Glomerular endothelial cell (primary cell): Measurements from ENCODE around the gene CCSER1. TPM values are rescaled to one million over a fixed set of nuclear protein-coding genes. Genes with fewer than 3 reads are reported as not detected.
A peak's percentile ranks its signal among the peaks of the same experiment; 100 is the strongest.
"Not testable (repeated sequence)": the region's sequence is repeated elsewhere in the genome, so short reads cannot be mapped to it uniquely, and the experiment has no call there.

Experiments used
- DNase-seq: peaks from one replicate; pipeline ENCODE4 v3.0.0-alpha.2; 2011; ENCODE audit warnings: low read depth, low spot score; ENCODE audit errors: extremely low read depth
- total RNA-seq: library from RNA; depleted of rRNA; stranded (reverse); fragments of >200 nt; gene quantifications from 2 replicates; pipeline ENCODE4 v1.2.3, GENCODE V29; 2015

Gene CCSER1
- total RNA-seq, 1 donor from 2014 or later, result 0.35 TPM

- no peak for DNase-seq
These were observed 869.6 kb downstream of the CCSER1 start for GRCh38 chr4:90996813-90997212.

- no peak for DNase-seq
These were observed 888.7 kb downstream of the CCSER1 start for GRCh38 chr4:91015861-91016260.

- no peak for DNase-seq
These were observed 892.3 kb downstream of the CCSER1 start for GRCh38 chr4:91019513-91019912.

- no peak for DNase-seq
These were observed 898.3 kb downstream of the CCSER1 start for GRCh38 chr4:91025241-91026148.

DNA sequence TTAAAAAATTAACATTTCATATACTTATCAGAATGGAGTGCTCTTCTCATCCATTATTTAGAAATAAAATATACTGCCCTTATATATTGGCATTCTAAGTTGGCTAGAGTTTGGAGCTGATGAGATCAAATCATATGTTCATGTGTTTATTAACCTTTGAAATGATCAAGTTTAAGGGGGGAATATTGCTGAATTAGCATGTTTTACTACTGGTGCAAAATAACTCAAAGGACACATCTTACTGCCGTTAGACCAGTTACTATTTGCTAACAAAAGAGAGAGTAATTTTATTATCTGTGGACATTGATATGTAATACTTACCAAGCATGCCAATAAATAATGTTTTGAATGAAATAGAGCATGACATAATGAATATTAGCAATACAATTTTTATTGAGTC is 901.0 kb downstream of the CCSER1 start:
- DNase-seq, result no peak

- DNase-seq, result no peak
These were observed 904.6 kb downstream of the CCSER1 start for GRCh38 chr4:91031761-91032160.

DNA sequence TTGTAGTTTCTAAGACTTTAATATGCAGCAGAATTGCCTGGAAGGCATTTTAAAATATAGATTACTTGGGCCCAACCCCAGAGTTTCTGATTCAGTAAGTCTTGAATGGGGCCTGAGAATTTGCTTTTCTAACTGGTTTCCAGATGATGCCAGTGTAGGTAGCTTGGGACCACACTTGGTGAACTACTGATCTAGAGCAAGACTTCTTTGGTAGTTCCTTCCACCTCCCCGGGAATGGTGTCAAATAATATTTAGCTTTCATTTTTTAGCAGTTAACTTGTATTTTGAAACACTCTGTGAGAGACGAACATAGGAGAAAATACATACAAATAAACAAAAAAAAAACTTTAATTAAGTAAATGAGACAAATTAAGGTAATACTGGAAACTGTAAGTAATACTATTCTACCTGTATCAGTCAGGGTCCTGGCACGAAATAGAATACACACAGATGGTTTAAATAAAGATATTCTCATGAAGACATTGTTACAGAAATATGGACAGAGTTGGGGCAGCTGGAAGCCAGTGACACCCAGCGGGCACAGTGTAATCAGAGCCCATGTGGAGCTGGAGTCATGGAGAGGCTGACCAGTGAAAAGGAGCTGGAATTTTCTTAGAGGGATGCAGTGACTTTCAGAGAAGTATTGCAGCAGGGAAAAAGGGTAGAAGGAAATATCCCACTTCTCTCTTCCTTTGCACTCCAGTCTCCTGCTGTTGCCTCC is 905.7 kb downstream of the CCSER1 start:
- DNase-seq, result no peak

DNA sequence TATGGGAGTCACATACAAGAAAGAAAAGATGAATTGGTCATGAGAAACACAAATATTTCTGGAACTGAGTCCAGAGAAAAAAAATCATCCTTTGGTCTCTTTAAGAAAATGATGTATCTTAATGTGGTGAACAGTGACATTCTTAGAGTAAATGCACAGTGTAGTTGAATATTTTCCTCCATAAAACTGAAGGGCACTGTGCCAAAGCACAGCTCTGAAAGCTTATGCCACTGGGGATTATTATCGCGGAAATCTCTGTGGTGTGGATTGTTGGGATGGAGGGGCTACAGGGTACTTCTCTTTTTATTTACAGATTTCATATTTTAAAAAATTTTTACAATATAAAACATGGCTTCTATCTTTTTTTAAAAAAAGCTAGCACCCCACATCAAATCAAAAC is 908.1 kb downstream of the CCSER1 start:
- DNase-seq, result no peak

DNA sequence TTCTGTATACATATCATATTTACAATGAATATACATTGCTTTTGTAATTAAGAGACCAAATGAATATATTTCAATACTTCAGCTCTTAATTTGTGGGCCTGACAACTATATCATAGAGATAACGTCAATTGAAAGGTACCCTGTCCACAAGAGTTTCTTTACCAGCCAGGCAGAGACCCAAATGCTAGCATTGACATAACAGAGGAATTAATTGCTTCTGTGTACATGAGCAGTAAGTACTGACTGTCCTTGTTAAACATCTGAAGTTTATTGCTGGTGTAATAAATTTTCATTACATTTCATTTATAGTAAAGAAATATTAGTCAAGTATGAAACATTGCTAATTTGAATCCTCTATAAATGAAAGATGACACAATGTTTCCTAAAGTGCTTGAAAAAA is 910.8 kb downstream of the CCSER1 start:
- DNase-seq, result no peak

DNA sequence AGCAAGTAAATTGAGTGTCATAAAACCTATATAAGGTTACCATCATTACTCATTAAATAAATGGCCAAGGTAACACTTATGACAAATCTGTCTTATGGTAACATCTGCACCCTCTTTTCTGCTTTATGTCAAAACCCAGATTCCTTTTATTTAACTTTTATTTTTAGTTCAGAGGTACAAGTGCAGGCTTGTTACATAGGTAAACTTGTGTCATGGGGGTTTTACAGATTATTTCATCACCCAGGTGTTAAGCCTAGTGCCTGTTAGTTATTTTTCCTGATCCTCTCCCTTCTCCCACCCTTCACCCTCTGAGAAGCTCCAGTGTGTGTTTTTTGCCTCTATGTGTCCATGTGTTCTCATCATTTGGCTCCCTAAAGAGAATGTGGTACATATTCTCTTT is 930.7 kb downstream of the CCSER1 start:
- DNase-seq, result no peak

- no peak for DNase-seq
These were observed 931.2 kb downstream of the CCSER1 start for GRCh38 chr4:91058345-91058744.

GRCh38 chr4:91064157-91064853 is 937.1 kb downstream of the CCSER1 start:
- peak; percentile 18 for DNase-seq

- no peak for DNase-seq
These were observed 937.9 kb downstream of the CCSER1 start for GRCh38 chr4:91065117-91065516.

DNA sequence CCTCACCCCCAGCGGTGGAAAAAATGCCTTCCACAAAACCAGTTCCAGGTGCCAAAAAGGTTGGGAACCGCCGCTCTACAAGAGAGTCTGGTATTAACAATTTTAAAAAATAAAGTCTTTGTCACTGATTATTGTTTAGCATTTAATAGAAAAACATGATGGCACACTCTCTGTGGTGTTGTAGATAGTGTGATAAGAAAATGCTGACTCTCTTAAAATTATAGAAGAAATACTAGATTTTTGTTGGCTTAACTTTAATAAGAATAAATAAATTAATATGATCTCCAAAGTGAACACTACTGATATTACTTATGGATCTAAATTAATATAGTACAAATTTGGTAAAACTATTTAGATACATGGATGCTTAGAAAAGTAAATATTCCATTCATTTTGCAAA is 943.5 kb downstream of the CCSER1 start:
- DNase-seq, result no peak

GRCh38 chr4:91076147-91076546 is 949.0 kb downstream of the CCSER1 start:
- no peak for DNase-seq

GRCh38 chr4:91085961-91086360 is 958.8 kb downstream of the CCSER1 start:
- no peak for DNase-seq

GRCh38 chr4:91087743-91088142 is 960.5 kb downstream of the CCSER1 start:
- no peak for DNase-seq

DNA sequence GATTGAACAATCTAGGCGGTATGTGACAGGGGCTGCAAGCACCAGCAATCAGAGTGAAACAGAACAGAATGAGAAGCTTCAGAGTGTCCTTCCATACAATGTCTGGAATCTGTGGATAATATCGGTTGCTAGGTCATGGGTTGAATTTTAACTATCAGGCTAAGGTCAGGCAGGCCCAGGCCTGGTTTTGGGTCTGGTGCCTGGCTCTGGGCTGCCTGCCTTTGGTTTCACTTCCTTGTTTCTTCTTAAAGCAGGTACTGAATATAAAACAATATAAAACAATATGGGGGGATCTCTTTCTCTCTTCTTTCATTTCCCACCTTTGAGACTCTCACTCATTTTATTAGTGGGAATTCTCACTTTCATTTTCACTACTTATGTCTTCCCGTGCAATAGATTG is 962.0 kb downstream of the CCSER1 start:
- DNase-seq, result no peak

DNA sequence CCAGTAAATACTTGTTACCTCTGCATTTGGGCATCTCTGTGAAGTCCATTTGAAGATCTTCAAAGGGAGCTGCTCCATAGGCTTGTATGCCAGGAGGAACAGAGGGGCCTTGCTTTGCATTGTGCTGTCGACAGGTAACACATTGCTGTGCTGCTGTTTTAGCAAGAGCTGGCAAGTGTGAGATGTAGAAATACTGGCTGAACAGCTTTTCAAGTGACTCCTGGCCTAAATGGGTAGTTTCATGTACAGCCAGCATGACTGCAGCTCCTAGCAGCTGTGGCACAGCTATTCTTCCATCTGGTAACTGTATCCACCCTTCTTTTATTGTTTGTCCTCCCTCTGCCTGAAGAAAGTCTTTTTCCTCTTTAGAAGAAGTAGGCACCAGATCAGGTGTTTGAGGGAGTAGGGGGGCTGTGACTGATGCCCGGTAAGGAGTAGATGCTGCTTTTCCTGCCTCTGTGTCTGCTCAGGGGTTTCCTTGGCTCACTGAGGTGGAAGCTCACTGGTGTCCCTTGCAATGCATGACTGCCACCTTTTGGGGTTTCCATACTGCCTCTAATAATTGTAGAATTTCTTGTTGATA is 965.3 kb downstream of the CCSER1 start:
- no peak for DNase-seq

DNA sequence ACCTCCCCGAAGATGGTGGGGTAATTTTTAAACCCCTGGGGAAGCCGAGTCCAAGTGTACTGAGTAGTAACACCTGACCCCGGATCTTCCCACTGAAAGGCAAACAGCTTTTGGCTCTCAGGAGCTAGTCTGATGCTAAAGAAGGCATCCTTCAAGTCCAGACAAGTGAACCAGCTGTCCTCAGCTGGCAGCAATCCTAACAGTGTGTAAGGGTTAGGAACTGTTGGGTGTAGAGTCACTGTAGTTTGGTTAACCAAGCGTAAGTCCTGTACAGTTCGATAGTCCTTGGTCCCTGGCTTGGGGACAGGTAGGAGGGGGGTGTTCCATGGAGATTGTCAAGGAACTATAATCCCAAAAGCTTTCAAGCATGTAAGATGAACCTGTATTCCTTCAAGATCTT is 967.0 kb downstream of the CCSER1 start:
- not testable (repeated sequence) for DNase-seq

DNA sequence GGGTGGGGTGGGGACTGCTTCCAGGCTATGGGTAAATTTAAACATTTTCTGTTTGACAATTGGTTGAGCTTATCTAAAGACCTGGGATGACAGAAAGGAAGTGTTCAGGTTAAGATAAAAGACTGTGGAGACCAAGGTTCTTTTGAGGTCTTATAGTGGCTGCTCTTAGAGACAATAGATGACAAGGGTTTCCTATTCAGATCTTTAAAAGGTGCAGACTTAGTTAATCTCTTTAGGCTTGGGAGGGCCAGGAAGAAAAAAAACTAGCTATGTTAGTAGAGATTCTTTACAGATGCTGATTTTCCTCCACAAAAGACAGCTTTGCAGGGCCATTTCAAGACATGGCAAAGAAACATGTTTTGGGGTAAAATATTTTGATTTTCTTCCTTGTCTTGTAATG is 972.5 kb downstream of the CCSER1 start:
- DNase-seq, result no peak
